H1 (cell line): ENCODE results near the gene ACTL10. TPM values are rescaled to one million over a fixed set of nuclear protein-coding genes. Genes with fewer than 3 reads are reported as not detected.

Experiments used
- CTCF ChIA-PET: fragments of 300-600 bp; sonication (Branson Sonifier 250); formaldehyde crosslinking; loops from one replicate; lab custom pipeline; 2021; ENCODE audit not compliant: partially characterized antibody; lab: Charles Lee
- POLR2A ChIA-PET: fragments of 300-600 bp; sonication (Branson Sonifier 250); formaldehyde crosslinking; loops from one replicate; lab custom pipeline; 2021; ENCODE audit warnings: inconsistent platforms; ENCODE audit not compliant: partially characterized antibody; lab: Charles Lee
- DNase-seq, 2 experiments: peaks; one replicate each; pipeline versions ENCODE4 v3.0.0 to v3.0.0-alpha.2; 2010 to 2022; ENCODE audit warnings: low spot score in 2 of 2, low read depth in 1 of 2, mixed read lengths in 1 of 2
- FAIRE-seq: peaks from 2 replicates; lab custom pipeline; 2011; peaks lifted over from hg19 to GRCh38; lab: Jason Lieb, UNC
- H2AFZ ChIP-seq: 2 replicates; pipeline ENCODE4 v1.8.1; 2012; ENCODE audit warnings: low read length, inconsistent platforms
- H2AK5ac ChIP-seq: 2 replicates; pipeline ENCODE4 v1.6.1; 2013; ENCODE audit warnings: low read depth, low read length
- H2BK120ac ChIP-seq: replicated peaks from 2 replicates; pipeline ENCODE3; 2013; ENCODE audit warnings: low read depth, low read length, inconsistent platforms
- H2BK12ac ChIP-seq: 2 replicates; pipeline ENCODE4 v1.6.1; 2013; ENCODE audit warnings: low read depth, low read length
- H2BK15ac ChIP-seq: 2 replicates; pipeline ENCODE4 v1.6.1; 2013; ENCODE audit warnings: low read length
- H2BK20ac ChIP-seq: 2 replicates; pipeline ENCODE4 v1.6.1; 2013; ENCODE audit warnings: low read length
- H2BK5ac ChIP-seq: 2 replicates; pipeline ENCODE4 v1.6.1; 2013; ENCODE audit warnings: low read depth, low read length
- H3K14ac ChIP-seq: 2 replicates; pipeline ENCODE4 v1.6.1; 2013; ENCODE audit warnings: inconsistent platforms; ENCODE audit not compliant: insufficient read length
- H3K18ac ChIP-seq: 2 replicates; pipeline ENCODE4 v1.6.1; 2013; ENCODE audit warnings: low read length; ENCODE audit errors: extremely low read depth
- H3K23ac ChIP-seq: 2 replicates; pipeline ENCODE4 v1.6.1; 2013; ENCODE audit warnings: inconsistent platforms; ENCODE audit not compliant: insufficient read length
- H3K23me2 ChIP-seq: 2 replicates; pipeline ENCODE4 v1.6.1; 2013; ENCODE audit warnings: low read depth, low read length
- H3K27ac ChIP-seq: 2 replicates; pipeline ENCODE4 v1.6.1; 2011; ENCODE audit warnings: low read depth, low read length, inconsistent platforms
- H3K27me3 ChIP-seq, 4 experiments: replicated peaks in 1 of 4; 1 replicate in 1 of 4; 2 replicates in 3 of 4; pipeline versions ENCODE4 v1.6.1 to v1.8.1; 2011 to 2013; ENCODE audit warnings: low read length in 3 of 4, mild to moderate bottlenecking in 3 of 4, inconsistent platforms in 2 of 4, mixed read lengths in 2 of 4, moderate library complexity in 1 of 4; ENCODE audit not compliant: control insufficient read depth in 3 of 4, insufficient read depth in 3 of 4; ENCODE audit errors: extremely low read depth in 1 of 4
- H3K36me3 ChIP-seq, 4 experiments: 2 replicates each; pipeline versions ENCODE4 v1.6.1 to v1.8.1; 2011 to 2013; ENCODE audit warnings: mild to moderate bottlenecking in 4 of 4, low read length in 3 of 4, moderate library complexity in 2 of 4, control low read depth in 1 of 4, inconsistent platforms in 1 of 4; ENCODE audit not compliant: insufficient read depth in 4 of 4, control insufficient read depth in 2 of 4
- H3K4ac ChIP-seq: replicated peaks from 2 replicates; pipeline ENCODE3; 2013; ENCODE audit warnings: low read length, low read depth, mixed read lengths, inconsistent platforms; ENCODE audit not compliant: insufficient read length
- H3K4me1 ChIP-seq, 4 experiments: replicated peaks in 1 of 4; 1 replicate in 1 of 4; 2 replicates in 3 of 4; pipeline versions ENCODE4 v1.6.1 to v1.8.1; 2011 to 2013; ENCODE audit warnings: low read length in 3 of 4, inconsistent platforms in 2 of 4, mixed read lengths in 1 of 4; ENCODE audit not compliant: insufficient read depth in 4 of 4, control insufficient read depth in 3 of 4
- H3K4me2 ChIP-seq, 2 experiments: 2 replicates each; pipeline versions ENCODE4 v1.6.1 to v1.8.1; 2011 to 2013; ENCODE audit warnings: low read depth in 2 of 2, low read length in 2 of 2, control low read depth in 1 of 2, inconsistent platforms in 1 of 2, mild to moderate bottlenecking in 1 of 2; ENCODE audit not compliant: insufficient read depth in 1 of 2
- H3K4me3 ChIP-seq, 4 experiments: fragments of 200-600, 300-600 bp in 1 of 4; sonication (generic), shearing (Covaris generic), sonication (Bioruptor Twin) in 1 of 4; 2 replicates each; pipeline versions ENCODE4 v1.5.1 to v1.8.1; 2011 to 2016; ENCODE audit warnings: low read length in 4 of 4, low read depth in 3 of 4, control low read depth in 2 of 4, inconsistent platforms in 2 of 4, mild to moderate bottlenecking in 2 of 4, mixed read lengths in 1 of 4, moderate library complexity in 1 of 4; ENCODE audit not compliant: insufficient read depth in 2 of 4; ENCODE audit errors: extremely low read depth in 1 of 4
- H3K56ac ChIP-seq: replicated peaks from 2 replicates; pipeline ENCODE3; 2013; ENCODE audit warnings: low read depth, mild to moderate bottlenecking, mixed read lengths, low read length, inconsistent platforms; ENCODE audit not compliant: insufficient read length
- H3K79me1 ChIP-seq: 2 replicates; pipeline ENCODE4 v1.6.1; 2013; ENCODE audit warnings: low read depth, low read length, control low read depth
- H3K79me2 ChIP-seq, 2 experiments: 2 replicates each; pipeline versions ENCODE4 v1.6.1 to v1.8.1; 2012 to 2013; ENCODE audit warnings: low read length in 2 of 2, mild to moderate bottlenecking in 2 of 2, inconsistent platforms in 1 of 2; ENCODE audit not compliant: insufficient read depth in 2 of 2, control insufficient read depth in 1 of 2
- H3K9ac ChIP-seq, 4 experiments: replicated peaks in 1 of 4; 1 replicate in 1 of 4; 2 replicates in 3 of 4; pipeline versions ENCODE4 v1.6.1 to v1.8.1; 2011 to 2013; ENCODE audit warnings: low read depth in 3 of 4, low read length in 3 of 4, control low read depth in 2 of 4, mild to moderate bottlenecking in 2 of 4, moderate library complexity in 2 of 4, inconsistent platforms in 1 of 4; ENCODE audit errors: extremely low read depth in 1 of 4
- H3K9me3 ChIP-seq, 2 experiments: 2 replicates each; pipeline versions ENCODE4 v1.6.1 to v1.8.1; 2012 to 2013; ENCODE audit warnings: mild to moderate bottlenecking in 2 of 2, moderate library complexity in 2 of 2, control low read depth in 1 of 2, inconsistent platforms in 1 of 2, low read depth in 1 of 2, low read length in 1 of 2, mixed read lengths in 1 of 2; ENCODE audit not compliant: insufficient read depth in 2 of 2
- H4K20me1 ChIP-seq, 2 experiments: replicated peaks in 1 of 2; 2 replicates each; pipeline versions ENCODE3 to v1.8.1; 2011 to 2013; ENCODE audit warnings: inconsistent platforms in 2 of 2, low read length in 2 of 2, mild to moderate bottlenecking in 1 of 2; ENCODE audit not compliant: insufficient read depth in 2 of 2, control insufficient read depth in 1 of 2
- H4K5ac ChIP-seq: 2 replicates; pipeline ENCODE4 v1.6.1; 2013; ENCODE audit warnings: low read length, low read depth, mixed read lengths, inconsistent platforms; ENCODE audit not compliant: insufficient read length
- H4K8ac ChIP-seq: 2 replicates; pipeline ENCODE4 v1.8.0; 2013; ENCODE audit warnings: mild to moderate bottlenecking, moderate library complexity, low read length, inconsistent platforms; ENCODE audit not compliant: insufficient read depth; ENCODE audit errors: extremely low read depth
- H4K91ac ChIP-seq: replicated peaks from 2 replicates; pipeline ENCODE3; 2013; ENCODE audit warnings: low read length, mixed read lengths, inconsistent platforms; ENCODE audit not compliant: insufficient read length
- CBX5 ChIP-seq: fragments of 300-800, 300-1000 bp; sonication (generic); IDR thresholded peaks from 2 replicates; pipeline ENCODE4 v1.7.1; 2016; ENCODE audit warnings: antibody characterized with exemption, low read length, low read depth
- CHD1 ChIP-seq: IDR thresholded peaks from 2 replicates; pipeline ENCODE4 v1.6.1; 2012; ENCODE audit warnings: low read depth, low read length, improper control_type of control experiment
- CREB1 ChIP-seq: IDR thresholded peaks from 2 replicates; pipeline ENCODE4 v1.6.1; 2012; ENCODE audit warnings: inconsistent platforms
- E2F6 ChIP-seq: IDR thresholded peaks from 2 replicates; pipeline ENCODE4 v1.6.1; 2012; ENCODE audit warnings: inconsistent platforms
- FOSL1 ChIP-seq: IDR thresholded peaks from 2 replicates; pipeline ENCODE4 v1.6.1; 2011; ENCODE audit warnings: mild to moderate bottlenecking, low read depth, low read length, moderate library complexity; ENCODE audit not compliant: insufficient read depth
- GTF2F1 ChIP-seq: IDR thresholded peaks from 2 replicates; pipeline ENCODE4 v1.6.1; 2012; ENCODE audit warnings: low read depth, low read length, improper control_type of control experiment, borderline replicate concordance
- KDM5A ChIP-seq: fragments of 200-600 bp; IDR thresholded peaks from 2 replicates; pipeline ENCODE4 v1.7.1; 2012; ENCODE audit warnings: mild to moderate bottlenecking, low read length, inconsistent platforms, mixed read lengths
- POU5F1 ChIP-seq: IDR thresholded peaks from 2 replicates; pipeline ENCODE4 v1.6.1; 2011; ENCODE audit warnings: low read depth, mild to moderate bottlenecking, low read length, moderate library complexity
- SUZ12 ChIP-seq: fragments of 200-600 bp; sonication (generic); IDR thresholded peaks from 2 replicates; pipeline ENCODE4 v1.6.1; 2012; ENCODE audit warnings: mild to moderate bottlenecking, inconsistent platforms, low read length, moderate library complexity, mixed read lengths
- TEAD4 ChIP-seq: IDR thresholded peaks from 2 replicates; pipeline ENCODE4 v1.6.1; 2012; ENCODE audit warnings: low read depth, low read length, inconsistent platforms, mixed read lengths
- WGBS, 2 experiments: shearing (Covaris generic) in 1 of 2; methylation state at CpG; one replicate each; pipeline versions ENCODE4 v1.1.6 to v1.1.7; 2013 to 2015; ENCODE audit warnings: low lambda C conversion rate in 2 of 2, mixed read lengths in 2 of 2, inconsistent platforms in 1 of 2, low coverage in 1 of 2, missing lambda C conversion rate in 1 of 2; ENCODE audit not compliant: insufficient replicate concordance in 2 of 2, insufficient coverage in 1 of 2, insufficient read length in 1 of 2; ENCODE audit errors: extremely low coverage in 1 of 2, missing lambda C conversion rate in 1 of 2; 5-methylcytosine and 5-hydroxymethylcytosine counted together
- polyA plus RNA-seq, 7 experiments: library from polyadenylated mRNA; depleted of rRNA in 3 of 7; stranded (reverse) in 5 of 7; unstranded in 2 of 7; fragments of >200 nt in 5 of 7; fragments of 200-250 nt in 2 of 7; gene quantifications; 1 replicate in 5 of 7; 2 replicates in 1 of 7; 4 replicates in 1 of 7; pipeline versions ENCODE4 v1.2.1 to v1.2.3, GENCODE V29; 2011 to 2013; ENCODE audit warnings: missing spikeins in 2 of 7, mixed read lengths in 2 of 7
- total RNA-seq: library from RNA; stranded (reverse); fragmentation: NEBNext Ultra II Directional; extraction: Animal tissue kit (Norgen Biotek cat#: 25700); gene quantifications from 2 replicates; pipeline ENCODE4 v1.2.1, GENCODE V29; 2021

ACTL10 gene
- total and polyA plus RNA-seq, 2 of the 8 experiments (the other 6 are each of a cell fraction or from before 2014, with no cell fraction given), result 0.26 TPM; not detected in 1

DNA sequence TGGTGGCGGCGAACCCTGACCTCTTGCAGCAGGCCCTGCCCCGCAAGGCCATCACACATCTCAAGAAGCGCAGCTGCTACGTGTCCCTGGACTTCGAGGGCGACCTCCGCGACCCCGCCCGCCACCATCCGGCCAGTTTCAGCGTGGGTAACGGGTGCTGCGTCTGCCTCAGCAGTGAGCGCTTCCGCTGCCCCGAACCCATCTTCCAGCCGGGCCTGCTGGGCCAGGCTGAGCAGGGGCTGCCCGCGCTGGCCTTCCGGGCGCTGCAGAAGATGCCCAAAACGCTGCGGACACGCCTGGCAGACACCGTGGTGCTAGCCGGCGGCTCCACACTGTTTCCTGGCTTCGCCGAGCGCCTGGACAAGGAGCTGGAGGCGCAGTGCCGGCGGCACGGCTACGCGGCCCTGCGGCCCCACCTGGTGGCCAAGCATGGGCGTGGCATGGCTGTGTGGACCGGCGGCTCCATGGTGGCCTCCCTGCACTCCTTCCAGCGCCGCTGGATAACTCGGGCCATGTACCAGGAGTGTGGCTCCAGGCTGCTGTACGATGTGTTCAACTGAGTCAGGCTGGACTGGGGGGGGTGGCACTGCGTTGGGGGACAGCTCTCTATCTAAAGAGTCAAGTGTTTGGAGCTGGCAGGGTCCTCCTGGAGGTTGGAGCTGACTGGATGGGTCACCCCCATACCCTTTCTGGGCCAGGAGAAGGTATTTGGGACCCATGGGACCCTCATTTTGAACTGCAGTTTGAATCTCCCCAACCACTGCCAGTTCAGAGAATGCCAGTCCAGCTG lies 1.1 kb downstream of the ACTL10 start:
- H3K56ac ChIP-seq, result no peak overlapping the region
- H3K4me2 ChIP-seq, result peak overlapping the region; percentile 68 to 70
- no peak overlapping the region for H4K5ac ChIP-seq
- peak in 1 of 2 experiments; percentile 92 for DNase-seq
- 0 out of 2 replicates have a peak overlapping the region, but pooled peaks have one; percentile 29 for H2BK15ac ChIP-seq
- 46% methylated on average over 43 of the region's 47 CpGs; no CpG with 5 or more reads in 1 of the 2 experiments for WGBS, 2 experiments
- peaks cover 2 to 10% (median 6%) of the 10 kb centered on the region in 4 experiments; a peak in 4 of 8 replicates for H3K36me3 ChIP-seq
- peak overlapping the region; percentile 60; the same call in 1 of the 2 replicates for H2BK12ac ChIP-seq
- no peaks in the 10 kb centered on the region for H3K79me2 ChIP-seq
- H3K18ac ChIP-seq, result peak overlapping the region; percentile 13; the same call in 1 of the 2 replicates
- no peaks in the 10 kb centered on the region; the same call in 1 of the 2 replicates for H3K79me1 ChIP-seq
- H2BK20ac ChIP-seq, result no peak overlapping the region
- no peak overlapping the region for H2AFZ ChIP-seq
- no peak overlapping the region; the same call in 1 of the 2 replicates for H2BK5ac ChIP-seq
- peaks cover 0 to 15% of the 10 kb centered on the region in 2 experiments for H4K20me1 ChIP-seq
- H2BK120ac ChIP-seq, result no peak overlapping the region
- H3K27me3 ChIP-seq, result peaks cover 0 to 10% (median 3%) of the 10 kb centered on the region in 4 experiments; a peak in 3 of 7 replicates
- ChIA-PET POLR2A (interaction anchor here (1.0 to 17.9 kb wide), 9 partner anchors 11 to 267 kb away, joined by 3 to 245 read pairs (median 5); partner anchors contain the start of genes CDK5RAP1, NECAB3 and PXMP4), CTCF (interaction anchor here (0.6 to 4.3 kb wide), 35 partner anchors 10 to 1843 kb away, joined by 3 to 38 read pairs (median 4); partner anchors contain the start of gene ZNF341)
- H3K23ac ChIP-seq, result no peak overlapping the region
- peak overlapping the region in 3 of 4 experiments; percentile 16 to 56 (median 29); a peak in 5 of 8 replicates for H3K4me3 ChIP-seq
- peak overlapping the region; percentile 34; the same call in 1 of the 2 replicates for H2AK5ac ChIP-seq
- peaks cover 0 to 5% of the 10 kb centered on the region in 2 experiments; a peak in 1 of 4 replicates for H3K9me3 ChIP-seq
- FAIRE-seq, result no peak
- H3K14ac ChIP-seq, result no peak overlapping the region
- H3K4me1 ChIP-seq, result peaks cover 0 to 22% (median 12%) of the 10 kb centered on the region in 4 experiments; a peak in 4 of 7 replicates
- peak overlapping the region; percentile 63 for H4K91ac ChIP-seq
- no peak overlapping the region for H3K4ac ChIP-seq
- H3K27ac ChIP-seq, result no peak overlapping the region
- no peak overlapping the region; a peak in 2 of 7 replicates for H3K9ac ChIP-seq
- H3K23me2 ChIP-seq, result peaks cover 25% of the 10 kb centered on the region; the same call in 1 of the 2 replicates
- peak overlapping the region; percentile 31; the same call in 1 of the 2 replicates for H4K8ac ChIP-seq
- no peak for TF ChIP-seq FOSL1
- no peak for TF ChIP-seq CBX5
- TF ChIP-seq CREB1, result 0 out of 2 replicates have a peak, but pooled peaks have one; percentile 36
- TF ChIP-seq KDM5A, result no peak
- TF ChIP-seq TEAD4, result no peak
- TF ChIP-seq SUZ12, result no peak
- no peak for TF ChIP-seq GTF2F1
- TF ChIP-seq POU5F1, result no peak
- peak; percentile 29; the same call in 1 of the 2 replicates for TF ChIP-seq E2F6
- no peak for TF ChIP-seq CHD1
